Measurements from ENCODE around the gene EI24. TPM values are rescaled to one million over a fixed set of nuclear protein-coding genes. Genes with fewer than 3 reads are reported as not detected.
"Not testable (repeated sequence)": the region's sequence is repeated elsewhere in the genome, so short reads cannot be mapped to it uniquely, and the experiment has no call there.

EI24 gene
- 43.3 TPM for polyA plus RNA-seq (2012; ENCODE audit: missing spikeins)

GRCh38 chr11:125568970-125569914, at the start of gene EI24:
Gene EI24 (plus strand): TSS chr11:125569477. CDS start chr11:125572528, 3,051 bp downstream.
- TF ChIP-seq TAF1 (IDR thresholded peaks at IDR 0.05; ENCODE audit: borderline replicate concordance, low read depth, low read length) (peak; percentile 38; the same call in 1 of the 2 replicates), POLR2A (IDR thresholded peaks at IDR 0.05; ENCODE audit: low read depth, low read length) (peak; percentile 87), POLR2AphosphoS5 (IDR thresholded peaks at IDR 0.05; ENCODE audit: low read depth, low read length) (peak; percentile 51; the same call in 1 of the 2 replicates)
- peak; percentile 77 for DNase-seq (ENCODE audit: insufficient read length)

GRCh38 chr11:125519860-125520834, 49.1 kb upstream of the EI24 start:
- no peak for DNase-seq (ENCODE audit: insufficient read length)
- TF ChIP-seq TAF1 (IDR thresholded peaks at IDR 0.05; ENCODE audit: borderline replicate concordance, low read depth, low read length), result no peak
- no peak for TF ChIP-seq POLR2AphosphoS5 (IDR thresholded peaks at IDR 0.05; ENCODE audit: low read depth, low read length)
- no peak for TF ChIP-seq POLR2A (IDR thresholded peaks at IDR 0.05; ENCODE audit: low read depth, low read length)
- FAIRE-seq, result no peak

More at GRCh38 chr11:125568970-125569914, at the start of gene EI24:
- peak; percentile 100 for FAIRE-seq

- DNase-seq (ENCODE audit: insufficient read length), result no peak
- FAIRE-seq, result no peak
- TF ChIP-seq POLR2AphosphoS5 (IDR thresholded peaks at IDR 0.05; ENCODE audit: low read depth, low read length) (no peak), POLR2A (IDR thresholded peaks at IDR 0.05; ENCODE audit: low read depth, low read length) (no peak), TAF1 (IDR thresholded peaks at IDR 0.05; ENCODE audit: borderline replicate concordance, low read depth, low read length) (no peak)
These were observed 44.0 kb upstream of the EI24 start for GRCh38 chr11:125525303-125525702.

- no peak for DNase-seq (ENCODE audit: insufficient read length)
- FAIRE-seq, result no peak
- TF ChIP-seq TAF1 (IDR thresholded peaks at IDR 0.05; ENCODE audit: borderline replicate concordance, low read depth, low read length) (no peak), POLR2AphosphoS5 (IDR thresholded peaks at IDR 0.05; ENCODE audit: low read depth, low read length) (no peak), POLR2A (IDR thresholded peaks at IDR 0.05; ENCODE audit: low read depth, low read length) (no peak)
These were observed 36.6 kb upstream of the EI24 start for GRCh38 chr11:125532668-125533067.

GRCh38 chr11:125535585-125535984, 33.7 kb upstream of the EI24 start:
- FAIRE-seq (no peak), DNase-seq (ENCODE audit: insufficient read length) (no peak)
- TF ChIP-seq TAF1 (IDR thresholded peaks at IDR 0.05; ENCODE audit: borderline replicate concordance, low read depth, low read length), result no peak
- no peak for TF ChIP-seq POLR2AphosphoS5 (IDR thresholded peaks at IDR 0.05; ENCODE audit: low read depth, low read length)
- no peak for TF ChIP-seq POLR2A (IDR thresholded peaks at IDR 0.05; ENCODE audit: low read depth, low read length)

- not testable (repeated sequence) for DNase-seq (ENCODE audit: insufficient read length); FAIRE-seq
These were observed 32.4 kb upstream of the EI24 start for GRCh38 chr11:125536834-125537233.

- FAIRE-seq, result no peak
- TF ChIP-seq POLR2AphosphoS5 (IDR thresholded peaks at IDR 0.05; ENCODE audit: low read depth, low read length), result no peak
- no peak for DNase-seq (ENCODE audit: insufficient read length)
These were observed 26.6 kb upstream of the EI24 start for GRCh38 chr11:125542709-125543108.

GRCh38 chr11:125550780-125551179, 18.5 kb upstream of the EI24 start:
- FAIRE-seq (no peak), DNase-seq (ENCODE audit: insufficient read length) (no peak)
- no peak for TF ChIP-seq POLR2AphosphoS5 (IDR thresholded peaks at IDR 0.05; ENCODE audit: low read depth, low read length)
- TF ChIP-seq POLR2A (IDR thresholded peaks at IDR 0.05; ENCODE audit: low read depth, low read length), result no peak
- TF ChIP-seq TAF1 (IDR thresholded peaks at IDR 0.05; ENCODE audit: borderline replicate concordance, low read depth, low read length), result no peak

- DNase-seq (ENCODE audit: insufficient read length) (no peak), FAIRE-seq (no peak)
These were observed 17.4 kb upstream of the EI24 start for GRCh38 chr11:125551835-125552342.

GRCh38 chr11:125552927-125553326, 16.4 kb upstream of the EI24 start:
- DNase-seq (ENCODE audit: insufficient read length) (no peak), FAIRE-seq (no peak)
- TF ChIP-seq TAF1 (IDR thresholded peaks at IDR 0.05; ENCODE audit: borderline replicate concordance, low read depth, low read length), result no peak
- no peak for TF ChIP-seq POLR2AphosphoS5 (IDR thresholded peaks at IDR 0.05; ENCODE audit: low read depth, low read length)
- TF ChIP-seq POLR2A (IDR thresholded peaks at IDR 0.05; ENCODE audit: low read depth, low read length), result no peak

More at GRCh38 chr11:125551835-125552342, 17.4 kb upstream of the EI24 start:
- no peak for TF ChIP-seq TAF1 (IDR thresholded peaks at IDR 0.05; ENCODE audit: borderline replicate concordance, low read depth, low read length)

- no peak for TF ChIP-seq TAF1 (IDR thresholded peaks at IDR 0.05; ENCODE audit: borderline replicate concordance, low read depth, low read length)
- no peak for TF ChIP-seq POLR2A (IDR thresholded peaks at IDR 0.05; ENCODE audit: low read depth, low read length)
- TF ChIP-seq POLR2AphosphoS5 (IDR thresholded peaks at IDR 0.05; ENCODE audit: low read depth, low read length), result no peak
- DNase-seq (ENCODE audit: insufficient read length), result no peak
- no peak for FAIRE-seq
These were observed 15.9 kb upstream of the EI24 start for GRCh38 chr11:125553357-125553756.
